ENCODE measurements around the gene VASP. TPM values are rescaled to one million over a fixed set of nuclear protein-coding genes. Genes with fewer than 3 reads are reported as not detected.
A peak's percentile ranks its signal among the peaks of the same experiment; 100 is the strongest.

VASP gene
- total RNA-seq, 4 donors from 2014 or later, result 140 to 246 (median 167) TPM

DNA sequence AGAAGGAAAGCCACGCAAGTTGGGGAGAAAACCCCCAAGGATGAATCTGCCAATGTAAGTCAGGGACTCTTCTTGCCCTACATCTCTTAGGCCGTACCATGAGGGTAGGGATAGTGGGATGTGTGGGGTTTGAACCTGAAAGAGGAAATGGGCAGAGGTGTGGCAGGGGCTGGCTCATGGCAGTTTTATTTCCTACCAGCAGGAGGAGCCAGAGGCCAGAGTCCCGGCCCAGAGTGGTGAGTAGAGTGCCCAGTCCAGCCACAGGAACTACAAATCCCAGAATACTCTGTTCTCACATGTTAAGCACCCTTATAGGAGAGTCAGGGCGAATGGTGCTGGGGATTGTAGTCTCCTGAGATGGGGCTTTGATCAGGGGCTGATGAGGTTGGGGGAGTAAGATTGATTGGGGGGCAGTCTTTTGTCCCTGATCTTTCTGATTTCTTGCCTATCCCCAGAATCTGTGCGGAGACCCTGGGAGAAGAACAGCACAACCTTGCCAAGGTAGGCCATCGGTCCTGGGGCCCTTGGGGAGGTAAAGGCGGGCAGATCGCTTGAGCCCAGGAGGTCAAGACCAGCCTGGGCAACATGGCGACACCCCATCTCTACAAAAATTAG, 16.5 kb downstream of the VASP start:
- peak; percentile 18 for TF ChIP-seq POLR2AphosphoS5 (IDR thresholded peaks at IDR 0.05)
- TF ChIP-seq, protein P1, sequence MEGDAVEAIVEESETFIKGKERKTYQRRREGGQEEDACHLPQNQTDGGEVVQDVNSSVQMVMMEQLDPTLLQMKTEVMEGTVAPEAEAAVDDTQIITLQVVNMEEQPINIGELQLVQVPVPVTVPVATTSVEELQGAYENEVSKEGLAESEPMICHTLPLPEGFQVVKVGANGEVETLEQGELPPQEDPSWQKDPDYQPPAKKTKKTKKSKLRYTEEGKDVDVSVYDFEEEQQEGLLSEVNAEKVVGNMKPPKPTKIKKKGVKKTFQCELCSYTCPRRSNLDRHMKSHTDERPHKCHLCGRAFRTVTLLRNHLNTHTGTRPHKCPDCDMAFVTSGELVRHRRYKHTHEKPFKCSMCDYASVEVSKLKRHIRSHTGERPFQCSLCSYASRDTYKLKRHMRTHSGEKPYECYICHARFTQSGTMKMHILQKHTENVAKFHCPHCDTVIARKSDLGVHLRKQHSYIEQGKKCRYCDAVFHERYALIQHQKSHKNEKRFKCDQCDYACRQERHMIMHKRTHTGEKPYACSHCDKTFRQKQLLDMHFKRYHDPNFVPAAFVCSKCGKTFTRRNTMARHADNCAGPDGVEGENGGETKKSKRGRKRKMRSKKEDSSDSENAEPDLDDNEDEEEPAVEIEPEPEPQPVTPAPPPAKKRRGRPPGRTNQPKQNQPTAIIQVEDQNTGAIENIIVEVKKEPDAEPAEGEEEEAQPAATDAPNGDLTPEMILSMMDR (IDR thresholded peaks at IDR 0.05), result peak in 3 of 4 experiments; percentile 91 to 93 (median 92)
- no peak for TF ChIP-seq EP300 (IDR thresholded peaks at IDR 0.05)
- Histone ChIP-seq H3K27ac (peak overlapping the region in 3 of 4 donors; percentile 70 to 75 (median 74)), H3K9me3 (no peaks in the 10 kb centered on the region), H3K36me3 (peaks cover 0 to 85% of the 10 kb centered on the region in 2 donors), H3K27me3 (no peaks in the 10 kb centered on the region), H3K4me3 (no peak overlapping the region), H3K4me1 (peaks cover 0 to 79% (median 6%) of the 10 kb centered on the region in 3 donors)
- 32 to 67% methylated on average over 3 of the region's 9 CpGs for WGBS, 2 donors (ENCODE audit: low coverage in 1 of 2)
- peak; percentile 95 for ATAC-seq

DNA sequence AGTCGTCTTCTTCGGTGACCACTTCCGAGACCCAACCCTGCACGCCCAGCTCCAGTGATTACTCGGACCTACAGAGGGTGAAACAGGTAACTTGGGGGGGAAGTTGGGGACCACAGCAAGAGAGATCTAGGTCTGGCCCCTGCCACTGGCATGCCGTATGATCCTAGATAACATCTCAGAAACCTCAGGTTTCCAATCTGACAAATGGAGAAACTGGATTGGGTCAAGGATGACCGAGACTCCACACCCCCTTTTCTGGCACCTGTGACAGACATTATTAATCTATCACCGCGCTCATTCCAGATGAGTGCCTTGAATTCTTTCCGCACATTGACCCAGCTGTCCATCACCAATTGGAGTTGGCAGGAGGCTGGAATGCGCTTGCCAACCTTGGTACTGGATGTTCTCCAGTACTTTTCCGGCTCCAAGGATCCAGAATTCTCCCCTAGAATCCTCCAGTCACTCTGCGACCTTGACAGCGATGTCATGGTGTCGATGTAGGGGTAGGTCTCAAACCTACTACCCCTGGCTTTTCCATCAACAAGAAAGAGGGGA, 17.4 kb downstream of the VASP start:
- Histone ChIP-seq H3K27ac (peak overlapping the region in 3 of 4 donors; percentile 62 to 75 (median 70)), H3K4me3 (no peak overlapping the region), H3K4me1 (peaks cover 0 to 88% (median 12%) of the 10 kb centered on the region in 3 donors), H3K27me3 (peaks cover 5% of the 10 kb centered on the region), H3K9me3 (no peaks in the 10 kb centered on the region), H3K36me3 (peaks cover 0 to 76% of the 10 kb centered on the region in 2 donors)
- no peak for ATAC-seq
- no peak for TF ChIP-seq EP300 (IDR thresholded peaks at IDR 0.05)
- no peak for TF ChIP-seq POLR2AphosphoS5 (IDR thresholded peaks at IDR 0.05)
- no peak for TF ChIP-seq POLR2A (IDR thresholded peaks at IDR 0.05)
- WGBS, 2 donors (ENCODE audit: low coverage in 1 of 2), result 71 to 83% methylated on average over 7 to 8 of the region's 15 CpGs

DNA sequence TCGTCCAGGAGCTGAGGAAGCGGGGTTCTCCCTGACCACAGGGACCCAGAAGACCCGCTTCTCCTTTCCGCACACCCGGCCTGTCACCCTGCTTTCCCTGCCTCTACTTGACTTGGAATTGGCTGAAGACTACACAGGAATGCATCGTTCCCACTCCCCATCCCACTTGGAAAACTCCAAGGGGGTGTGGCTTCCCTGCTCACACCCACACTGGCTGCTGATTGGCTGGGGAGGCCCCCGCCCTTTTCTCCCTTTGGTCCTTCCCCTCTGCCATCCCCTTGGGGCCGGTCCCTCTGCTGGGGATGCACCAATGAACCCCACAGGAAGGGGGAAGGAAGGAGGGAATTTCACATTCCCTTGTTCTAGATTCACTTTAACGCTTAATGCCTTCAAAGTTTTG, 18.9 kb downstream of the VASP start:
- H3K4me1 ChIP-seq, result peaks cover 0 to 80% (median 12%) of the 10 kb centered on the region in 3 donors
- no peak overlapping the region for H3K4me3 ChIP-seq
- 48 to 80% methylated on average over 4 to 7 of the region's 9 CpGs for WGBS, 2 donors (ENCODE audit: low coverage in 1 of 2)
- no peaks in the 10 kb centered on the region for H3K9me3 ChIP-seq
- peaks cover 0 to 61% of the 10 kb centered on the region in 2 donors for H3K36me3 ChIP-seq
- peaks cover 11% of the 10 kb centered on the region for H3K27me3 ChIP-seq
- peak; percentile 55 for ATAC-seq
- no peak for TF ChIP-seq POLR2A (IDR thresholded peaks at IDR 0.05)
- TF ChIP-seq, protein P1 (IDR thresholded peaks at IDR 0.05), result no peak
- peak; percentile 7 for TF ChIP-seq POLR2AphosphoS5 (IDR thresholded peaks at IDR 0.05)
- TF ChIP-seq EP300 (IDR thresholded peaks at IDR 0.05), result no peak
- peak overlapping the region in 3 of 4 donors; percentile 62 to 75 (median 70) for H3K27ac ChIP-seq

DNA sequence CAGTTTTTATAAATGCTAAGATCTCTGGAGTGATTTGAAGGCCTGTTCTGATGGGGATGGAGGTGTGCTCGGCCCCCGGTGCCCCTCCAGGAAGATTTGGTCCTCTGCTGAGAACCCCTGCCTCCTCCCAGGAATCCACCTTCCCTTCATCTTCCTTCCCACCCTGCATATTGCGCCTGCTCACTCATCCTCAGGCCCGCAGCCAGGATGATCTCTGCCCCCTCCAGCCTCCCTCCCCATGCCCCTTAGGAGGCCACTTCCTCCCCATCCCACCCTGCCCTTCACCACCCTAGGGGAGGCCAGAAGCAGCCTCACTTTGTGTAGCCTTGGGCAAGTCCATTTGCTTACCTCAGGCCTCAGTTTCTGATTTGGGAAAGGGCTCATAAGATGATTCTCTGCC, 19.7 kb downstream of the VASP start:
- TF ChIP-seq POLR2A (IDR thresholded peaks at IDR 0.05), result no peak
- TF ChIP-seq, protein P1 (IDR thresholded peaks at IDR 0.05), result no peak
- TF ChIP-seq EP300 (IDR thresholded peaks at IDR 0.05), result no peak
- TF ChIP-seq POLR2AphosphoS5 (IDR thresholded peaks at IDR 0.05), result no peak
- Histone ChIP-seq H3K9me3 (no peaks in the 10 kb centered on the region), H3K4me3 (no peak overlapping the region), H3K4me1 (peaks cover 0 to 72% (median 12%) of the 10 kb centered on the region in 3 donors), H3K27ac (peak overlapping the region in 3 of 4 donors; percentile 22 to 75 (median 70)), H3K27me3 (peaks cover 11% of the 10 kb centered on the region), H3K36me3 (peaks cover 0 to 53% of the 10 kb centered on the region in 2 donors)
- WGBS, 2 donors (ENCODE audit: low coverage in 1 of 2), result 89 to 93% methylated on average over 4 of the region's 4 CpGs
- ATAC-seq, result no peak

DNA sequence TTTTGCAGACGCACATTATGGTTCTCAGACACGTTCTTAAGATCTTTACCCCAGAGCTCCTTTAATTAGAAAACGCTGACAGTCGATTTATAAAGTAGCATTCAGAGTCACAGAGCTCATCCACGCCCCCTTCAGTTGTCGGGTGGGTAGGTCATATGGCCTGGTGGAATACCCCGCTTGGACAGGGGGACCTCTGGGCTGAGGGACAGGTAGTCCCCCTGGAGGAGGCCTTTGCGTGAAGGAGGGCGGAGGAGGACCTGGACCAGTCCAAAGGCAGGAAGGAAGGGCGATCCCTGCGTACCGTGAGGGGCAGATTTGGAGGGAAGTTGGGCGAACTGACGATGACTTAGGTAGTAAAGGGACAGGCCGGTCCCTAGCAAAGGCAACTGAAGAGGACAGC, 20.5 kb downstream of the VASP start:
- H3K4me1 ChIP-seq, result peaks cover 0 to 65% (median 12%) of the 10 kb centered on the region in 3 donors
- no peak overlapping the region for H3K4me3 ChIP-seq
- H3K9me3 ChIP-seq, result no peaks in the 10 kb centered on the region
- peak overlapping the region in 3 of 4 donors; percentile 55 to 75 (median 60) for H3K27ac ChIP-seq
- peaks cover 11% of the 10 kb centered on the region for H3K27me3 ChIP-seq
- WGBS, 2 donors (ENCODE audit: low coverage in 1 of 2), result 61 to 76% methylated on average over 5 to 14 of the region's 15 CpGs
- peaks cover 0 to 46% of the 10 kb centered on the region in 2 donors for H3K36me3 ChIP-seq
- TF ChIP-seq, protein P1 (IDR thresholded peaks at IDR 0.05), result no peak
- TF ChIP-seq EP300 (IDR thresholded peaks at IDR 0.05) (no peak), POLR2AphosphoS5 (IDR thresholded peaks at IDR 0.05) (no peak)
- ATAC-seq, result no peak

Measured in gastroesophageal sphincter (tissue), 4 donors.